ENCODE measurements around the gene STAB2. TPM values are rescaled to one million over a fixed set of nuclear protein-coding genes. Genes with fewer than 3 reads are reported as not detected.

STAB2 gene
- total RNA-seq, 1 experiment from 2014 or later, result not detected

- ChIA-PET POLR2A (no interaction called here), CTCF (interaction anchor here (1.0 kb wide), 1 partner anchor 11 kb away, joined by 3 read pairs; no protein-coding TSS in a partner anchor)
- no peak for TF ChIP-seq CTCF (IDR thresholded peaks at IDR 0.05; ENCODE audit: unreplicated experiment)
- Mint-ChIP-seq H3K27me3 (ENCODE audit: insufficient read depth, unreplicated experiment) (no peaks in the 10 kb centered on the region), H3K27ac (ENCODE audit: low read depth, unreplicated experiment) (no peak overlapping the region), H3K36me3 (ENCODE audit: insufficient read depth, unreplicated experiment) (no peaks in the 10 kb centered on the region), H3K4me3 (ENCODE audit: unreplicated experiment) (no peak overlapping the region), H3K9me3 (ENCODE audit: unreplicated experiment) (no peaks in the 10 kb centered on the region), H3K4me1 (ENCODE audit: insufficient read depth, unreplicated experiment) (no peaks in the 10 kb centered on the region)
- intact Hi-C loops (cut with micrococcal nuclease), result no loop called here
- no TSS peak for BruUV-seq (replicated peaks)
- no peak for DNase-seq (ENCODE audit: unreplicated experiment)
These were observed 49.9 kb downstream of the STAB2 start for GRCh38 chr12:103637021-103637420.

GRCh38 chr12:103637429-103637828 lies 50.4 kb downstream of the STAB2 start:
- Mint-ChIP-seq H3K4me1 (ENCODE audit: insufficient read depth, unreplicated experiment) (no peaks in the 10 kb centered on the region), H3K4me3 (ENCODE audit: unreplicated experiment) (no peak overlapping the region), H3K27ac (ENCODE audit: low read depth, unreplicated experiment) (no peak overlapping the region), H3K27me3 (ENCODE audit: insufficient read depth, unreplicated experiment) (no peaks in the 10 kb centered on the region), H3K9me3 (ENCODE audit: unreplicated experiment) (no peaks in the 10 kb centered on the region), H3K36me3 (ENCODE audit: insufficient read depth, unreplicated experiment) (no peaks in the 10 kb centered on the region)
- BruUV-seq (replicated peaks), result no TSS peak
- ChIA-PET CTCF (no interaction called here), POLR2A (no interaction called here)
- no peak for DNase-seq (ENCODE audit: unreplicated experiment)
- intact Hi-C loops (cut with micrococcal nuclease), result no loop called here
- no peak for TF ChIP-seq CTCF (IDR thresholded peaks at IDR 0.05; ENCODE audit: unreplicated experiment)

- BruUV-seq (replicated peaks), result no TSS peak
- POLR2A ChIA-PET, result no interaction called here
- no peak for TF ChIP-seq CTCF (IDR thresholded peaks at IDR 0.05; ENCODE audit: unreplicated experiment)
- intact Hi-C loops (cut with micrococcal nuclease), result no loop called here
- Mint-ChIP-seq H3K4me1 (ENCODE audit: insufficient read depth, unreplicated experiment) (no peaks in the 10 kb centered on the region), H3K9me3 (ENCODE audit: unreplicated experiment) (no peaks in the 10 kb centered on the region), H3K4me3 (ENCODE audit: unreplicated experiment) (no peak overlapping the region), H3K36me3 (ENCODE audit: insufficient read depth, unreplicated experiment) (no peaks in the 10 kb centered on the region), H3K27me3 (ENCODE audit: insufficient read depth, unreplicated experiment) (no peaks in the 10 kb centered on the region), H3K27ac (ENCODE audit: low read depth, unreplicated experiment) (no peak overlapping the region)
- DNase-seq (ENCODE audit: unreplicated experiment), result no peak
- CTCF ChIA-PET, result interaction anchor here (0.6 to 1.1 kb wide), 2 partner anchors 7 to 135 kb away, joined by 3 to 4 read pairs; no protein-coding TSS in a partner anchor
These were observed 52.9 kb downstream of the STAB2 start for GRCh38 chr12:103639983-103640382.

GRCh38 chr12:103640410-103640809 lies 53.3 kb downstream of the STAB2 start:
- Mint-ChIP-seq H3K4me1 (ENCODE audit: insufficient read depth, unreplicated experiment) (no peaks in the 10 kb centered on the region), H3K9me3 (ENCODE audit: unreplicated experiment) (no peaks in the 10 kb centered on the region), H3K4me3 (ENCODE audit: unreplicated experiment) (no peak overlapping the region), H3K27me3 (ENCODE audit: insufficient read depth, unreplicated experiment) (no peaks in the 10 kb centered on the region), H3K36me3 (ENCODE audit: insufficient read depth, unreplicated experiment) (no peaks in the 10 kb centered on the region), H3K27ac (ENCODE audit: low read depth, unreplicated experiment) (no peak overlapping the region)
- CTCF ChIA-PET, result interaction anchor here (1.1 to 1.3 kb wide), 3 partner anchors 8 to 237 kb away, joined by 3 to 4 read pairs (median 3); no protein-coding TSS in a partner anchor
- intact Hi-C loops (cut with micrococcal nuclease), result no loop called here
- no peak for DNase-seq (ENCODE audit: unreplicated experiment)
- no peak for TF ChIP-seq CTCF (IDR thresholded peaks at IDR 0.05; ENCODE audit: unreplicated experiment)
- no TSS peak for BruUV-seq (replicated peaks)
- POLR2A ChIA-PET, result no interaction called here
